MM.1S (cell line): ENCODE measurements around the gene THTPA.

Experiments used
- DNase-seq: peaks from one replicate; pipeline ENCODE4 v3.0.0-alpha.2; 2015
- H2AFZ ChIP-seq: fragments of 300-600 bp; sonication (generic); 2 replicates; pipeline ENCODE4 v1.6.0; 2016; ENCODE audit warnings: antibody characterized with exemption, low read length
- H3F3A ChIP-seq: fragments of 300-600 bp; sonication (generic); 2 replicates; pipeline ENCODE4 v1.6.1; 2016; ENCODE audit warnings: mild to moderate bottlenecking, antibody characterized with exemption, low read length, moderate library complexity, mixed read lengths; ENCODE audit not compliant: insufficient read depth
- H3K27ac ChIP-seq: fragments of 300-600 bp; sonication (generic); 2 replicates; pipeline ENCODE4 v1.5.1; 2016; ENCODE audit warnings: mild to moderate bottlenecking, low read length
- H3K27me3 ChIP-seq: fragments of 300-600 bp; sonication (generic); replicated peaks from 2 replicates; pipeline ENCODE4 v1.6.0; 2016; ENCODE audit warnings: low read length; ENCODE audit not compliant: insufficient read depth
- H3K36me3 ChIP-seq: fragments of 300-600 bp; sonication (generic); replicated peaks from 2 replicates; pipeline ENCODE4 v1.6.1; 2016; ENCODE audit warnings: mild to moderate bottlenecking, low read length, mixed read lengths; ENCODE audit not compliant: insufficient read depth
- H3K4me1 ChIP-seq: fragments of 300-600 bp; sonication (generic); 2 replicates; pipeline ENCODE4 v1.6.1; 2016; ENCODE audit warnings: low read length, mixed read lengths
- H3K4me2 ChIP-seq: fragments of 300-600 bp; sonication (generic); 2 replicates; pipeline ENCODE4 v1.6.0; 2016; ENCODE audit warnings: low read depth, low read length
- H3K4me3 ChIP-seq: fragments of 300-600 bp; sonication (generic); 2 replicates; pipeline ENCODE4 v1.5.1; 2016; ENCODE audit warnings: low read length, mixed read lengths
- H3K79me2 ChIP-seq: fragments of 300-600 bp; sonication (generic); 2 replicates; pipeline ENCODE4 v1.6.1; 2016; ENCODE audit warnings: mixed run types, low read length, mixed read lengths
- H3K9ac ChIP-seq: fragments of 300-600 bp; sonication (generic); 2 replicates; pipeline ENCODE4 v1.6.1; 2016; ENCODE audit warnings: low read length, mixed read lengths
- H3K9me2 ChIP-seq: fragments of 300-600 bp; sonication (generic); replicated peaks from 2 replicates; pipeline ENCODE4 v1.6.1; 2016; ENCODE audit warnings: mild to moderate bottlenecking, low read length, mixed read lengths; ENCODE audit not compliant: insufficient read depth
- H3K9me3 ChIP-seq: fragments of 300-600 bp; sonication (generic); replicated peaks from 2 replicates; pipeline ENCODE4 v1.6.1; 2016; ENCODE audit warnings: mild to moderate bottlenecking, low read length, mixed read lengths; ENCODE audit not compliant: insufficient read depth
- H4K20me1 ChIP-seq: fragments of 300-600 bp; sonication (generic); 2 replicates; pipeline ENCODE4 v1.6.1; 2016; ENCODE audit warnings: mild to moderate bottlenecking, low read length, moderate library complexity, mixed read lengths; ENCODE audit not compliant: insufficient read depth
- CTCF ChIP-seq: fragments of 300-600 bp; sonication (generic); IDR thresholded peaks from 2 replicates; pipeline ENCODE4 v1.5.1; 2016; ENCODE audit warnings: antibody characterized with exemption, low read length, mixed read lengths
- EZH2 ChIP-seq: fragments of 300-600 bp; sonication (generic); optimal IDR thresholded peaks from 2 replicates; pipeline ENCODE3; 2017; ENCODE audit warnings: low read depth, mild to moderate bottlenecking, antibody characterized with exemption, low read length, mixed read lengths
- EZH2phosphoT487 ChIP-seq: fragments of 300-600 bp; sonication (generic); IDR thresholded peaks from 2 replicates; pipeline ENCODE4 v1.6.1; 2018; ENCODE audit warnings: antibody characterized with exemption, low read length

The THTPA gene

GRCh38 chr14:23528555-23528954 is 27.5 kb upstream of the THTPA start:
- no peaks in the 10 kb centered on the region for H3K36me3 ChIP-seq
- TF ChIP-seq EZH2, result no peak
- no peak for TF ChIP-seq EZH2phosphoT487
- TF ChIP-seq CTCF, result no peak
- H3K9me3 ChIP-seq, result no peaks in the 10 kb centered on the region
- no peak overlapping the region for H3K4me3 ChIP-seq
- no peaks in the 10 kb centered on the region for H3F3A ChIP-seq
- H3K4me2 ChIP-seq, result no peak overlapping the region
- DNase-seq, result no peak
- no peaks in the 10 kb centered on the region for H3K9me2 ChIP-seq
- no peak overlapping the region for H3K9ac ChIP-seq
- no peaks in the 10 kb centered on the region for H4K20me1 ChIP-seq
- no peaks in the 10 kb centered on the region for H3K79me2 ChIP-seq
- H2AFZ ChIP-seq, result no peak overlapping the region
- H3K27ac ChIP-seq, result no peak overlapping the region
- no peaks in the 10 kb centered on the region for H3K27me3 ChIP-seq
- no peaks in the 10 kb centered on the region for H3K4me1 ChIP-seq

DNA sequence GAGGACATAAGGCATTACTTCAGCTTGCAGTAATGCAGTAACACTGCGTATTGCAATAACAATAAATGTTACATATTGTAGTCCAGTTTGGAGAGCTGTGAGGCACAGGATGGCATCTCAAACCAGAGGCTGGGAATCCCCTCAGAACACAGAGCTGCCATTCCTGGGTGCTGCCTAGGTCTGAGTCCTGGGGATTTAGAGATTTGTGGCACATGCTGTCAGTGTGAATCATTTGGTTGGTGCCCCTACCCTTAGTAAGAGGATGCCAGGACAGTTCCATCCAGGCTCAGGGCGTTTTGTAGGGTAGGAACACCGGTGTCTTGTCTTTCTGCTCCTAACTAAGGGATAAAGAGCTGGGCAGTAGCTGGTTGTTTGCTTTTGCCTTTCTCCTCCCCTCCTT is 27.1 kb upstream of the THTPA start:
- H3K4me2 ChIP-seq, result no peak overlapping the region
- no peak overlapping the region for H3K9ac ChIP-seq
- no peak overlapping the region for H2AFZ ChIP-seq
- H3K4me1 ChIP-seq, result no peaks in the 10 kb centered on the region
- H3K9me2 ChIP-seq, result no peaks in the 10 kb centered on the region
- no peak overlapping the region for H3K4me3 ChIP-seq
- H3K27ac ChIP-seq, result no peak overlapping the region
- no peaks in the 10 kb centered on the region for H3K27me3 ChIP-seq
- no peaks in the 10 kb centered on the region for H3K9me3 ChIP-seq
- no peaks in the 10 kb centered on the region for H3F3A ChIP-seq
- no peaks in the 10 kb centered on the region for H3K36me3 ChIP-seq
- DNase-seq, result no peak
- H3K79me2 ChIP-seq, result no peaks in the 10 kb centered on the region
- no peaks in the 10 kb centered on the region for H4K20me1 ChIP-seq
- TF ChIP-seq EZH2phosphoT487 (no peak), EZH2 (no peak), CTCF (no peak)

DNA sequence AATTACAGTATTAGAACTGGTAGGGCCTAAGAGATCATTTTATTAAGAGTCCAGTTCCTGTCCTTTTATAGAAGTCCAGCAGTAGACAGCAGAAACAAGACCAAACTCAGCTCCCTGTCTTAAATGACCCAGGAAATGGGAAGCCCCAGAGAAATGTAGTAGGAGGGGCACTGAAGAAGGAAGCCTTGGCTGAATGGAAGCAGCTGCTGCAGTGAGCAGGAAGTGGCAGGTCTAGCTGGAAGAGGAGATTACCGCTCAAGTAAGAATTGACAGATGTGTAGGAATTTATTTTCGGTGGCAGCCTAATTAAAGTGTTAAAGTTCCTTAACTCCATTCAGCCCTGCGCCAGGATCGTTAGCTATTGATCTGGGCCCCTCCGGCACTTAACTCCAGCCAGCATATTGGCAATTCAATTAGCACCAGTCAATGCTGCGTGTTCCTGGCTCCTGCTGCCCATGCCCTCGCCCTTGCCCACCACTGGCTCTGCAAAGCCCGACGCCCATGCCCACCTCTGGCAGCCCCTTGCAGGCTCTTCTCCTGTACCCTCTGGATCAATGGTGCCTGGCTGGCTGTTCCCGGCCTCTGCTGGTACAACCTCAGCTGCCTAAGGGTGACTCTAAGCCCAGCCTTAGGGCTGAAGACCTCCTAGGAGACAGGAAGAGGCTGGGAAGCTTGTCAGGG is 25.6 kb upstream of the THTPA start:
- Histone ChIP-seq H3K9ac (no peak overlapping the region), H3K4me2 (no peak overlapping the region), H3K79me2 (no peaks in the 10 kb centered on the region), H3K9me3 (no peaks in the 10 kb centered on the region), H3F3A (no peaks in the 10 kb centered on the region), H4K20me1 (no peaks in the 10 kb centered on the region), H3K4me3 (no peak overlapping the region), H2AFZ (no peak overlapping the region), H3K4me1 (no peaks in the 10 kb centered on the region), H3K9me2 (no peaks in the 10 kb centered on the region), H3K36me3 (no peaks in the 10 kb centered on the region), H3K27ac (no peak overlapping the region), H3K27me3 (no peaks in the 10 kb centered on the region)
- TF ChIP-seq EZH2 (no peak), EZH2phosphoT487 (no peak), CTCF (no peak)
- DNase-seq, result no peak
